ENCODE results near the gene SYMPK. TPM values are rescaled to one million over a fixed set of nuclear protein-coding genes. Genes with fewer than 3 reads are reported as not detected.

The SYMPK gene
- total RNA-seq, 2 experiments from 2014 or later = 84.4 to 118 TPM

- Histone ChIP-seq H3K4me1 (ENCODE audit: insufficient read depth, low read length, poor library complexity, severe bottlenecking) (peaks cover 44% of the 10 kb centered on the region), H3K27ac (ENCODE audit: low read depth, low read length, poor library complexity, severe bottlenecking) (no peak overlapping the region), H4K20me1 (ENCODE audit: insufficient read depth, low read length) (no peaks in the 10 kb centered on the region), H3K9me3 (ENCODE audit: low read length) (no peaks in the 10 kb centered on the region), H3K4me3 (ENCODE audit: low read depth, low read length, poor library complexity, severe bottlenecking) (no peak overlapping the region), H3K9me2 (ENCODE audit: insufficient read depth, low read length) (no peaks in the 10 kb centered on the region), H3K4me2 (ENCODE audit: low read length) (peak overlapping the region; percentile 88), H3K36me3 (ENCODE audit: insufficient read depth, low read length) (peaks cover 13% of the 10 kb centered on the region; the same call in 1 of the 2 replicates), H3K79me2 (ENCODE audit: insufficient read depth, low read depth, low read length) (peaks cover 18% of the 10 kb centered on the region; the same call in 1 of the 2 replicates), H2AFZ (ENCODE audit: low read length) (no peak overlapping the region)
- intact Hi-C loops (cut with micrococcal nuclease; ENCODE audit: unreplicated experiment) = loop anchor here (10.0 kb wide), 1 partner anchor 176 kb away; no protein-coding TSS in a partner anchor
- no TSS peak for BruUV-seq (replicated peaks)
- CTCF ChIA-PET (ENCODE audit: unreplicated experiment) = interaction anchor here (1.1 kb wide), 1 partner anchor 18 kb away, joined by 4 read pairs; the partner anchor contains the start of gene SYMPK
- POLR2A ChIA-PET = interaction anchor here (0.5 to 1.1 kb wide), 3 partner anchors 14 to 21 kb away, joined by 3 to 6 read pairs (median 3); partner anchors contain the start of genes MYPOP and SYMPK
- DNase-seq (ENCODE audit: low spot score) = no peak
- no peak for TF ChIP-seq EZH2phosphoT487 (IDR thresholded peaks at IDR 0.05; ENCODE audit: borderline replicate concordance, low read depth, low read length)
- TF ChIP-seq CTCF (conservative IDR thresholded peaks at IDR 0.05; ENCODE audit: low read length) = no peak
Measured at GRCh38 chr19:45881082-45881908, 18.3 kb upstream of the SYMPK start.

DNA sequence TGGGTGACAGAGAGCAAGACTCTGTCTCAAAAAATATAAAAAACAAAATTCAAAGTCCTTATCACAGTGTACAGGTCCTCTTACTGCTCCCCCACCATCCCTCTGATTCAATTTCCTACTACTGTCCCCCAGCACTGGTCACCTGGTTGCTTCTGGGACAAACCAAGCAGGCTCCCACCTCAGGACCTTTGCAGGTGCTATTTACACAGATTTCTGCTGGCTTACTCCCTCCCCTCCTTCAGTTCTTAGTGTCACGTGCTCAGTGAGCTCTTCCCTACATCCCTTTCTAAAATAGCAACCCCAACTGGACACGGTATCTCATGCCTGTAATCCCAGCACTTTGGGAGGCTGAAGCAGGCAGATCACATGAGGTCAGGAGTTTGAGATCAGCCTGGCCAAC is 17.0 kb upstream of the SYMPK start:
- no peak overlapping the region for H3K4me3 ChIP-seq (ENCODE audit: low read depth, low read length, poor library complexity, severe bottlenecking)
- H3K36me3 ChIP-seq (ENCODE audit: insufficient read depth, low read length) = peaks cover 13% of the 10 kb centered on the region; the same call in 1 of the 2 replicates
- no peak overlapping the region for H3K27ac ChIP-seq (ENCODE audit: low read depth, low read length, poor library complexity, severe bottlenecking)
- H3K79me2 ChIP-seq (ENCODE audit: insufficient read depth, low read depth, low read length) = peaks cover 12% of the 10 kb centered on the region; the same call in 1 of the 2 replicates
- H4K20me1 ChIP-seq (ENCODE audit: insufficient read depth, low read length) = no peaks in the 10 kb centered on the region
- peaks cover 42% of the 10 kb centered on the region for H3K4me1 ChIP-seq (ENCODE audit: insufficient read depth, low read length, poor library complexity, severe bottlenecking)
- POLR2A ChIA-PET = no interaction called here
- no peak for TF ChIP-seq CTCF (conservative IDR thresholded peaks at IDR 0.05; ENCODE audit: low read length)
- no peak for TF ChIP-seq EZH2phosphoT487 (IDR thresholded peaks at IDR 0.05; ENCODE audit: borderline replicate concordance, low read depth, low read length)
- DNase-seq (ENCODE audit: low spot score) = no peak
- no peaks in the 10 kb centered on the region for H3K9me3 ChIP-seq (ENCODE audit: low read length)
- H2AFZ ChIP-seq (ENCODE audit: low read length) = no peak overlapping the region
- H3K9me2 ChIP-seq (ENCODE audit: insufficient read depth, low read length) = no peaks in the 10 kb centered on the region
- no TSS peak for BruUV-seq (replicated peaks)
- intact Hi-C loops (cut with micrococcal nuclease; ENCODE audit: unreplicated experiment) = loop anchor here (10.0 kb wide), 1 partner anchor 175 kb away; no protein-coding TSS in a partner anchor
- H3K4me2 ChIP-seq (ENCODE audit: low read length) = no peak overlapping the region
- CTCF ChIA-PET (ENCODE audit: unreplicated experiment) = no interaction called here

- POLR2A ChIA-PET = no interaction called here
- no TSS peak for BruUV-seq (replicated peaks)
- H3K9me2 ChIP-seq (ENCODE audit: insufficient read depth, low read length) = no peaks in the 10 kb centered on the region
Measured at GRCh38 chr19:45879055-45879454, 16.1 kb upstream of the SYMPK start.

More at GRCh38 chr19:45879055-45879454, 16.1 kb upstream of the SYMPK start:
- DNase-seq (ENCODE audit: low spot score) = no peak
- intact Hi-C loops (cut with micrococcal nuclease; ENCODE audit: unreplicated experiment) = no loop called here
- H3K79me2 ChIP-seq (ENCODE audit: insufficient read depth, low read depth, low read length) = peaks cover 4% of the 10 kb centered on the region; the same call in 1 of the 2 replicates
- no peak overlapping the region for H2AFZ ChIP-seq (ENCODE audit: low read length)
- no peak overlapping the region for H3K4me2 ChIP-seq (ENCODE audit: low read length)
- H3K27ac ChIP-seq (ENCODE audit: low read depth, low read length, poor library complexity, severe bottlenecking) = no peak overlapping the region
- peaks cover 5% of the 10 kb centered on the region; the same call in 1 of the 2 replicates for H3K36me3 ChIP-seq (ENCODE audit: insufficient read depth, low read length)
- H3K4me3 ChIP-seq (ENCODE audit: low read depth, low read length, poor library complexity, severe bottlenecking) = no peak overlapping the region
- peaks cover 33% of the 10 kb centered on the region for H3K4me1 ChIP-seq (ENCODE audit: insufficient read depth, low read length, poor library complexity, severe bottlenecking)
- no peak for TF ChIP-seq CTCF (conservative IDR thresholded peaks at IDR 0.05; ENCODE audit: low read length)
- TF ChIP-seq EZH2phosphoT487 (IDR thresholded peaks at IDR 0.05; ENCODE audit: borderline replicate concordance, low read depth, low read length) = no peak
- no peaks in the 10 kb centered on the region for H3K9me3 ChIP-seq (ENCODE audit: low read length)
- H4K20me1 ChIP-seq (ENCODE audit: insufficient read depth, low read length) = no peaks in the 10 kb centered on the region
- CTCF ChIA-PET (ENCODE audit: unreplicated experiment) = no interaction called here

All from OCI-LY7 (cell line).